IMR-90 (cell line): ENCODE data around the gene EBF4. TPM values are rescaled to one million over a fixed set of nuclear protein-coding genes. Genes with fewer than 3 reads are reported as not detected.

ENCODE experiments used
- ATAC-seq: fragments of 200-7000 bp; cut with Tn5 transposase; 2 replicates; pipeline ENCODE4 v1.9.1; 2020; ENCODE audit warnings: low read depth, mild to moderate bottlenecking, moderate library complexity
- BruUV-seq: library from RNA; stranded (reverse); fragments of 400-500 nt; replicated peaks from 2 replicates; lab custom pipeline; 2021; lab: Mats Ljungman, UMichigan
- CTCF ChIA-PET: fragments of 300-600 bp; formaldehyde crosslinking; extraction: SDS; loops from one replicate; lab custom pipeline; 2021; ENCODE audit warnings: antibody characterized with exemption; lab: Yijun Ruan, JAX
- POLR2A ChIA-PET: fragments of 300-600 bp; sonication (Branson Sonifier 250); formaldehyde crosslinking; loops from one replicate; lab custom pipeline; 2022; ENCODE audit warnings: antibody characterized with exemption; ENCODE audit not compliant: unreplicated experiment; lab: Charles Lee
- DNase-seq: peaks from one replicate; pipeline ENCODE4 v3.0.0; 2013
- H2AFZ ChIP-seq: replicated peaks from 2 replicates; pipeline ENCODE3; 2013; ENCODE audit warnings: low read length, mild to moderate bottlenecking; ENCODE audit not compliant: poor library complexity
- H2AK5ac ChIP-seq: 2 replicates; pipeline ENCODE4 v1.6.1; 2013; ENCODE audit warnings: low read depth, low read length, inconsistent platforms
- H2AK9ac ChIP-seq: replicated peaks from 2 replicates; pipeline ENCODE3; 2013; ENCODE audit warnings: mild to moderate bottlenecking, low read depth, low read length, moderate library complexity; ENCODE audit not compliant: poor library complexity
- H2BK120ac ChIP-seq: 2 replicates; pipeline ENCODE4 v1.6.1; 2013; ENCODE audit warnings: low read depth, low read length, inconsistent platforms
- H2BK15ac ChIP-seq: 3 replicates; pipeline ENCODE4 v1.6.1; 2013; ENCODE audit warnings: low read depth, low read length, inconsistent platforms
- H2BK20ac ChIP-seq: 2 replicates; pipeline ENCODE4 v1.6.1; 2013; ENCODE audit warnings: low read depth, mild to moderate bottlenecking, inconsistent platforms, low read length, moderate library complexity
- H2BK5ac ChIP-seq: 2 replicates; pipeline ENCODE4 v1.6.1; 2013; ENCODE audit warnings: mild to moderate bottlenecking, low read depth, low read length, inconsistent platforms; ENCODE audit not compliant: poor library complexity, severe bottlenecking
- H3K14ac ChIP-seq: replicated peaks from 2 replicates; pipeline ENCODE4 v1.6.1; 2013; ENCODE audit warnings: low read depth, low read length, inconsistent platforms
- H3K18ac ChIP-seq: 2 replicates; pipeline ENCODE4 v1.6.1; 2013; ENCODE audit warnings: low read depth, low read length, control low read depth
- H3K23ac ChIP-seq: 2 replicates; pipeline ENCODE4 v1.6.1; 2013; ENCODE audit warnings: low read depth, low read length, inconsistent platforms
- H3K27ac ChIP-seq: 2 replicates; pipeline ENCODE4 v1.5.1; 2013; ENCODE audit warnings: mild to moderate bottlenecking, control low read depth, low read length; ENCODE audit not compliant: insufficient read depth
- H3K27me3 ChIP-seq: 2 replicates; pipeline ENCODE4 v1.6.1; 2013; ENCODE audit warnings: low read length; ENCODE audit not compliant: control insufficient read depth, insufficient read depth
- H3K36me3 ChIP-seq: 2 replicates; pipeline ENCODE4 v1.6.1; 2013; ENCODE audit warnings: low read length, mixed read lengths; ENCODE audit not compliant: control insufficient read depth, insufficient read depth
- H3K4ac ChIP-seq: 2 replicates; pipeline ENCODE4 v1.6.1; 2013; ENCODE audit warnings: low read depth, low read length, inconsistent platforms
- H3K4me1 ChIP-seq: 2 replicates; pipeline ENCODE4 v1.6.1; 2013; ENCODE audit warnings: low read length, mixed read lengths; ENCODE audit not compliant: control insufficient read depth, insufficient read depth
- H3K4me2 ChIP-seq: 2 replicates; pipeline ENCODE4 v1.6.1; 2013; ENCODE audit warnings: low read depth, mild to moderate bottlenecking, control low read depth, low read length, moderate library complexity
- H3K4me3 ChIP-seq: 2 replicates; pipeline ENCODE4 v1.5.1; 2013; ENCODE audit warnings: low read depth, mild to moderate bottlenecking, control low read depth, low read length, moderate library complexity; ENCODE audit not compliant: insufficient read depth
- H3K56ac ChIP-seq: 2 replicates; pipeline ENCODE4 v1.6.1; 2013; ENCODE audit warnings: low read length, inconsistent platforms; ENCODE audit not compliant: insufficient read depth; ENCODE audit errors: extremely low read depth
- H3K79me1 ChIP-seq, 2 experiments: 2 replicates each; pipeline ENCODE4 v1.6.1; 2013; ENCODE audit warnings: low read length in 2 of 2, inconsistent platforms in 1 of 2, low read depth in 1 of 2
- H3K9ac ChIP-seq: 2 replicates; pipeline ENCODE4 v1.6.1; 2013; ENCODE audit warnings: low read depth, low read length, control low read depth
- H3K9me1 ChIP-seq: 2 replicates; pipeline ENCODE4 v1.6.1; 2013; ENCODE audit warnings: low read length, inconsistent platforms; ENCODE audit not compliant: insufficient read depth
- H3K9me3 ChIP-seq: 2 replicates; pipeline ENCODE4 v1.6.1; 2013; ENCODE audit warnings: low read length; ENCODE audit not compliant: control insufficient read depth, insufficient read depth
- H4K20me1 ChIP-seq: 2 replicates; pipeline ENCODE4 v1.6.1; 2013; ENCODE audit warnings: low read length, inconsistent platforms; ENCODE audit not compliant: insufficient read depth
- H4K5ac ChIP-seq: 2 replicates; pipeline ENCODE4 v1.6.1; 2013; ENCODE audit warnings: mild to moderate bottlenecking, low read depth, low read length, control low read depth
- H4K8ac ChIP-seq, 2 experiments: 2 replicates each; pipeline ENCODE4 v1.6.1; 2013; ENCODE audit warnings: low read depth in 2 of 2, low read length in 2 of 2, control low read depth in 1 of 2, inconsistent platforms in 1 of 2
- H4K91ac ChIP-seq: 2 replicates; pipeline ENCODE4 v1.6.1; 2013; ENCODE audit warnings: low read depth, low read length, inconsistent platforms; ENCODE audit not compliant: insufficient read depth
- BHLHE40 ChIP-seq: fragments of 150-350 bp; IDR thresholded peaks from 2 replicates; pipeline ENCODE4 v1.6.1; 2016; ENCODE audit warnings: mild to moderate bottlenecking, low read depth, low read length
- NFE2L2 ChIP-seq: fragments of 150-350 bp; IDR thresholded peaks from 2 replicates; pipeline ENCODE4 v1.6.1; 2016; ENCODE audit warnings: low read depth, mild to moderate bottlenecking, low read length
- RCOR1 ChIP-seq: IDR thresholded peaks from 2 replicates; pipeline ENCODE4 v1.6.1; 2012; ENCODE audit warnings: mild to moderate bottlenecking, low read length, improper control_type of control experiment; ENCODE audit not compliant: insufficient replicate concordance
- SMC3 ChIP-seq: fragments of 150-350 bp; IDR thresholded peaks from 2 replicates; pipeline ENCODE4 v1.6.1; 2016; ENCODE audit warnings: low read depth, mild to moderate bottlenecking, antibody characterized with exemption, low read length, moderate library complexity
- WGBS, 2 experiments: methylation state at CpG; one replicate each; pipeline versions ENCODE4 v1.1.5 to v1.1.7; 2013; ENCODE audit warnings: missing lambda C conversion rate in 2 of 2; ENCODE audit not compliant: insufficient read length in 1 of 2; ENCODE audit errors: extremely low coverage in 2 of 2; 5-methylcytosine and 5-hydroxymethylcytosine counted together
- dilution Hi-C: fragments of 300-500 bp; cut with HindIII; formaldehyde crosslinking; loops from one replicate; pipeline ENCODE4 v1.14.3; 2018; ENCODE audit warnings: low sequenced_read_pairs; ENCODE audit not compliant: unreplicated experiment
- in situ Hi-C: fragments of 300-500 bp; cut with MboI; formaldehyde crosslinking; loops from 3 replicates; pipeline ENCODE4 v1.14.3; 2019; ENCODE audit warnings: low sequenced_read_pairs, inconsistent platforms, mixed read lengths
- intact Hi-C: fragments of 100-400 bp; cut with micrococcal nuclease; formaldehyde crosslinking; loops from 2 replicates; pipeline ENCODE4 v1.10.0; 2022
- polyA plus RNA-seq, 3 experiments: library from polyadenylated mRNA; depleted of rRNA; stranded (reverse); fragments of >200 nt; gene quantifications; 2 replicates each; pipeline ENCODE4 v1.2.3, GENCODE V29; 2012; ENCODE audit warnings: low replicate concordance in 1 of 3
- total RNA-seq: library from RNA; depleted of rRNA; stranded (reverse); fragments of >200 nt; gene quantifications from 2 replicates; pipeline ENCODE4 v1.2.3, GENCODE V29; 2012
- TF ChIP-seq, protein P1 (sequence below): fragments of 150-350 bp; IDR thresholded peaks from 2 replicates; pipeline ENCODE4 v1.6.1; 2016; ENCODE audit warnings: low read depth, mild to moderate bottlenecking, low read length, moderate library complexity, borderline replicate concordance

Gene EBF4
- total and polyA plus RNA-seq, 2 of the 4 experiments (the other 2 are of a cell fraction): 0.18 to 1.1 TPM

DNA sequence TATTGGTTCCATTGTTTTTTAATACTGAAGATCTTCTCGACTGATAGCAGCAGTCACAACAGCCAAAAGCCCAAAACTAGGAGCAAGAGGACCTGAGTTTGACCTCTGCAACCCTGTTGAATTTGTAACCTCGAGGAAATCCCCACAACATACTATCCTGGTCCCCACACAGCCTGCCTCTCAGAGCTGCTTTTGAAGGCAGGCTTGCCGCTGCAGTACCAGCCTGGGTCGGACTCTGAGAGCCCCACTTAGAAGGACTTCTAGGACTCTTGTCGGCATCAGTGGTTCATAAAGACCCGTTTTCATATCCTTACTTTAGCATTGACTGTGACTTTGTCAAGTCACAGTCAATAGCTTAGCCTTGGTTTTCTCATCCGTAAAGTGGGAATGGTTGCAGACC lies 49.3 kb downstream of the EBF4 start:
- Histone ChIP-seq H3K36me3 (no peaks in the 10 kb centered on the region), H2AK9ac (no peak overlapping the region), H3K79me1 (no peaks in the 10 kb centered on the region), H3K9me1 (peaks cover 2% of the 10 kb centered on the region; the same call in 1 of the 2 replicates), H3K9me3 (no peaks in the 10 kb centered on the region), H3K9ac (no peak overlapping the region), H3K4me2 (no peak overlapping the region), H3K4ac (no peak overlapping the region), H2AFZ (no peak overlapping the region), H2AK5ac (no peak overlapping the region), H3K23ac (no peak overlapping the region), H3K27ac (no peak overlapping the region), H4K91ac (no peak overlapping the region), H3K18ac (no peak overlapping the region), H4K5ac (no peak overlapping the region), H3K56ac (no peak overlapping the region), H2BK120ac (no peak overlapping the region), H4K8ac (no peak overlapping the region), H2BK5ac (no peak overlapping the region), H3K4me1 (no peaks in the 10 kb centered on the region), H3K27me3 (peaks cover 28% of the 10 kb centered on the region), H2BK20ac (no peak overlapping the region), H3K4me3 (no peak overlapping the region), H4K20me1 (no peaks in the 10 kb centered on the region), H2BK15ac (no peak overlapping the region), H3K14ac (no peak overlapping the region)
- DNase-seq: no peak
- dilution Hi-C loops (no loop called here), in situ Hi-C loops (no loop called here), intact Hi-C loops (loop anchor here (2.0 kb wide), 1 partner anchor 47 kb away; no protein-coding TSS in a partner anchor)
- WGBS, 2 experiments: 75% methylated on average over 2 of the region's 7 CpGs; no CpG with 5 or more reads in 1 of the 2 experiments
- ChIA-PET POLR2A (no interaction called here), CTCF (no interaction called here)
- no peak for ATAC-seq
- TF ChIP-seq SMC3 (no peak), NFE2L2 (no peak), BHLHE40 (no peak), RCOR1 (no peak)
- TF ChIP-seq, protein P1, sequence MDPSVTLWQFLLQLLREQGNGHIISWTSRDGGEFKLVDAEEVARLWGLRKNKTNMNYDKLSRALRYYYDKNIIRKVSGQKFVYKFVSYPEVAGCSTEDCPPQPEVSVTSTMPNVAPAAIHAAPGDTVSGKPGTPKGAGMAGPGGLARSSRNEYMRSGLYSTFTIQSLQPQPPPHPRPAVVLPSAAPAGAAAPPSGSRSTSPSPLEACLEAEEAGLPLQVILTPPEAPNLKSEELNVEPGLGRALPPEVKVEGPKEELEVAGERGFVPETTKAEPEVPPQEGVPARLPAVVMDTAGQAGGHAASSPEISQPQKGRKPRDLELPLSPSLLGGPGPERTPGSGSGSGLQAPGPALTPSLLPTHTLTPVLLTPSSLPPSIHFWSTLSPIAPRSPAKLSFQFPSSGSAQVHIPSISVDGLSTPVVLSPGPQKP: no peak
- no TSS peak for BruUV-seq
